HG02938 (cell line): ENCODE data around the gene DENND5B.
"Not testable (repeated sequence)": the region's sequence is repeated elsewhere in the genome, so short reads cannot be mapped to it uniquely, and the experiment has no call there.

Experiments used
- ATAC-seq: cut with Tn5 transposase; IDR thresholded peaks from one replicate; pipeline ENCODE4 v1.9.1; 2021; ENCODE audit warnings: mild to moderate bottlenecking, moderate library complexity; ENCODE audit not compliant: unreplicated experiment

The DENND5B gene

GRCh38 chr12:31594681-31595080 is 3.7 kb upstream of the DENND5B start:
- no peak for ATAC-seq

GRCh38 chr12:31591380-31591901 is 505 bp upstream of the DENND5B start:
- ATAC-seq = peak; percentile 15

DNA sequence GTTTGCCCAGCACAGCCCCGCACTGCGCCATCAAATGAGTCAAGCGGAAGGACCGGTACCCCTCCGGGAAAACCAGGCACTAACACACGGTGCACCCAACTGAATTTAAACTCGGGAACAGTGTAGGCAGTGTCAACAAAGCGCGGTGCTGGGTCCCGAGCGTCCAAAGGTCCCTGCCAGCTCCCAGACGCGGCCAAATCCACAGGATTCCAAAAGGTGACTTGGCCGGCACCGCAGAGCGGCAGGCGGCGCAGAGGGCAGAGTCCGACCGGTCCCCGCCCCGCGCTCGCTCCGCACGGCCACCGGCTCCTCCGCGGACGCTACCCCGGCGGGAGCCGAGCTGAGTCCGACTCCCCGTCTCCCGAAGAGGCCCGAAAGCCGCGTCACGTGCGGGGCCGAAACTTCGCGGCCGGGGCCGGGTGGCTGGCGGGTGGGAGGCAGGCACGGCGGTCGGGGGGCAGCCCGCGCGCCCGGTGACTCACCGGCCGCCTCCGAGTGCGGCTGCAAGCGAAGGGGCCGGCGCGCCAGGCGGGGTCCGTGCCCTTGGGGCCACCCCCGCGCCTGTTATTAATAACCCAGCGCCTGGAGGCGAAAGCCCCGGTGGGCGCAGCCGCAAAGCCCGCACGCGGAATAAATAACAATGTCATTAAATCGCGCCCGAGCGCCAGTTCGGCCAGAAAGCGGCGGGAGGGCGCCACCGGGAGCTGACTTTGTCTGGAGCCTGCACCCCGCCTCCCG is 863 bp downstream of the DENND5B start:
- ATAC-seq = peak; percentile 36

DNA sequence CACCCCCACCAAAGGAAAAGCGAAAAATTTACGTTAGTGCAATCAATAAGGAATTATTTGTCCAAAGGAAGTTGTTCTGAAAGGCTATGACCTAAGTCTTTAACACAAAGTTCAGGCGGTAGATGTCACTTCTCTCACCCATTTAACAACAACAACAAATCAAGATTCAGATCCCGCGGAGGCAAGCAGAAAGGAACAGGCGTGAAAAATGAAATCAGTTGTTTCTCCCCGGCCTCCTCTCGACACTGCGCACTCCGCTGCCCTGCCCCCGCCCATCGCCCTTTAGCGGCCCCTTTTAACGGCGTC is 1.4 kb downstream of the DENND5B start:
- ATAC-seq = peak; percentile 27

GRCh38 chr12:31588976-31589375 is 2.0 kb downstream of the DENND5B start:
- ATAC-seq = no peak

- peak; percentile 28 for ATAC-seq
Measured at GRCh38 chr12:31586728-31587127, 4.2 kb downstream of the DENND5B start.

DNA sequence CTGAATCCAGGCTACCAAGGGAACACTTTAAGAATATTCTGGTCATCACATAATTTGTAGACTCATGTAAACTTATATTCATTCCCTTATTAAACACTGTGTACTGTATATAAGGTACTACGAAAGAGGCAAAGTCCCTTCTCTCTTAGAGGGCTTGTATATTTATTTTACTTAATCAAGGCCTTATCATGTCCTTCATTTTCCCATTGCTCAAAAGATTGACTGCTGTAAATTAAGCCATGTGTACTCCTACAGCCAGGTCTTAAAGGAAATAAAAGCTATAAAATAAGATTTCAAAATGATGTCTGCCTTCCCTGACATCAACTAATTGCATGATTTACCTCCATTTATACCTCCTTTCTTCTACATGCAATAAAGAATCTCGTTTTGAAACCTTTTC is 5.0 kb downstream of the DENND5B start:
- ATAC-seq = no peak

DNA sequence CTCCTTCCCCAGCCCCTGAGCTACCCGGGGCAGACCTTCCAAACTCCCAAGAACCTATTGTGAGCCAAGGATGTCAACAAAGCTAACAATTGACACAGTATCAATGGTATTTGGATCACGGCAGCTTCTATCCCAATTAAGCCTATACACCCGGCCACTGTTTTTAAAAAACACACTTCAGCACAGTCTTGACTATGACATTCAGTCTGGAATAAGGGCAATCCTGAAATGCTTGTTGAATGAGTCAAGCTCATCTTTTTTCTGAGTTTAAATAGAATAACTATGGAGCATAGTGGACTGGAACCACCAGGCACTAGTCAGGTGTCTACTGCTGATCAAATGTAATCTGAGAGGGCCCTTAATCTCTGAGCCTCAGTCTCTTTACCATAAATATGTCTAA is 5.7 kb downstream of the DENND5B start:
- ATAC-seq = no peak

- ATAC-seq = no peak
Measured at GRCh38 chr12:31584782-31585181, 6.2 kb downstream of the DENND5B start.

- no peak for ATAC-seq
Measured at GRCh38 chr12:31583878-31584277, 7.1 kb downstream of the DENND5B start.

- no peak for ATAC-seq
Measured at GRCh38 chr12:31582155-31582554, 8.8 kb downstream of the DENND5B start.

GRCh38 chr12:31578632-31579031 is 12.3 kb downstream of the DENND5B start:
- ATAC-seq = peak; percentile 67

DNA sequence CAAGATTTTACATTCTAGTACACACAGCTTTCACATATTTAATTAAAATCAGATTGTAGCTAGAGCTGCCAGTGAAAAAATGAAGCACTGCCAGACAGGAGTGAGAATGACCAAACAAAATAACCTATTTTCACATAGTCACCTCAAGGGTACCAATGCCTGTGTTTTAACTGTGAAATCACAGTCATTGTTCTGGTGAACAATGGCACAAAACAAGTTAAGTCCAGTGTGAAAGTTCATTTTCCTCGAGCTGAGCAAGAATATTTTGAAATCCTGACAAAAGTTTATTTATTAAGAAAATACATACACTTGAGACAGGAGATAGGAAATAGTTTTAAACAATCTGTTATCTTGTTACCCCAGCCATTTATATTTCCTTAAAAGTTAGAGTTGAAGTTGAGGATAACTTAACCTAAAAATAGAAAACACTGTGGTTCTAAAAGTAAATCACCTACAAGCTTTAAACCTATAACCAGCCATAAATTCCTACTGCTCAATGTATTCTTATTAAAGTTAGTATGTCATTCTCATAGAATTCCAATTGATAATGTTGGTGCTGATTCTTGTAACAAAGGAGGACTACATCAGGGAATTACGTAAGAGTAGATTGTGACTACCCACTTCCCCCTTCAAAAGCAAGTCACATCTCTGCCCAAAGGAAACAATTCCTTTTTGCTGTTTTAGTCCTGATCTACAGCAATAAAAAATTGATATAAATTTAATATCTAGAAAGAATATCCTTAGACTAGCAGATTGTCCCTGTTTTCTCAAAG is 15.9 kb downstream of the DENND5B start:
- ATAC-seq = no peak

- ATAC-seq = not testable (repeated sequence)
Measured at GRCh38 chr12:31574367-31574766, 16.6 kb downstream of the DENND5B start.

DNA sequence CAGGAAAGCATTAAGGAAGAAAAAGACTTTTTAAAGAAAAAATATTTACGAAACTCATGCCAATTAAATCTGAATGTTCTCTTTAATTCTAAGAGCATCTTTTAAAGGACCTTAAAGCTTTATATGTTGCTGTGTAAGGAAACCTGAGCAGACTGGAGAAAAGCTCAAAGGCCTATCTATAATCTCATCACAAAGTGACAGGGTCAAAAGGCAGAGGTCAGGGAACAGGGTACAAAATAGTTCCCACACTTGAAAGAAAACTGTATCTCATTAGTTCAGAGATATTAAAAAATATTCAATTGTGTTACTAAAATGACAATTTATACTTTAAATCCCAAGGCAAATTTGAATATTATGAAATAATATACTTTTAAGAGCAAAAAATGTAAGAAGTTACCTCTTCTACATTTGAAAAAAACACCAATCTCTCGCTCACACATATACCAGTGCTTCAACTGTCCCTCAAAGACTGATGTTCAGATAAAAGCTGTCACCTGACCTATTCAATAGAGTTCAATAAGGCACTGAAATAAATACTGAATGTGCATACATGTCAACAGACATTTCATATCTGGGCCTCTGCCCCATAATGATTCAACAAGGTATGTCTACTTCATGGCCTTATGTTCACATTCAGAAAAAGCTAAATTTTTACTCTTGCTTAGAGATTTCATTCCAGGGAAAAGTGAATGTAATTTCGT is 17.9 kb downstream of the DENND5B start:
- no peak for ATAC-seq

DNA sequence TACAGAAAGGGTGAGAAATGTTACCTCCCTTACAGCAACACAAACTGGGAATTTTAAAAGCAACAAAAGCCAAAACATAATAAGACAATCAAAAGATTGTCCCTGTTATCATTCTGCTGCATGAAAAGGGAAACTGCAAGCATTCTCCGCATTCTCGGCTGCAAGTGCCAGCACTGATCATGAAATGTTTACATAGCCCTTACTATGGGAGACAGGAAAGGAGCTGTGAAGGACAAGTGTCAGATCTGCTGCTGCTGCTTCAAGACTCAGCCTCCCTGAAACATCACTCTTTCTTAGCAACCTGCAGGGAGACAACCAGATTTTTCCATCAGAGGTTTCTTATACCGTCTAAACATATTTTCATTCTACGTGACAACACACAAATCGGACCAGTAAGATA is 20.1 kb downstream of the DENND5B start:
- ATAC-seq = no peak

- ATAC-seq = not testable (repeated sequence)
Measured at GRCh38 chr12:31569517-31569916, 21.4 kb downstream of the DENND5B start.

DNA sequence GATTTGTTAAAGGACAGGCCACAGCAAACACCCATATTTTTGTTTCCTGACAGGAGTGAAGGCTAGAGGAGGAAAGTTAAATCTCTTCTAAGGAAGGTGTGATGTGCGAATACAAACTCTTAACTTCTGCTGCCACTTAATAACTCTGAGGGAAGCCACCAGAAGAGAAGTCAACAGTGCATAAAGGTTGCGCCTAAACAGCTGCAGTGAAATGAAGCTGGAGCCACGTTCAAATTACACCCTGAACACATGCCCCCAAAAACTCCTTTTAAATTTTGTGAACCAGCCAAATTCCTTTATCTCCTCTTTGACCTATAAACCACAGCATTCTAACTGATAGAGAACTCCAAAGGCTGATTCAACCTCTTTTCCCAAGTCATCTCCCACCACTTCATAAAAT is 22.4 kb downstream of the DENND5B start:
- no peak for ATAC-seq

DNA sequence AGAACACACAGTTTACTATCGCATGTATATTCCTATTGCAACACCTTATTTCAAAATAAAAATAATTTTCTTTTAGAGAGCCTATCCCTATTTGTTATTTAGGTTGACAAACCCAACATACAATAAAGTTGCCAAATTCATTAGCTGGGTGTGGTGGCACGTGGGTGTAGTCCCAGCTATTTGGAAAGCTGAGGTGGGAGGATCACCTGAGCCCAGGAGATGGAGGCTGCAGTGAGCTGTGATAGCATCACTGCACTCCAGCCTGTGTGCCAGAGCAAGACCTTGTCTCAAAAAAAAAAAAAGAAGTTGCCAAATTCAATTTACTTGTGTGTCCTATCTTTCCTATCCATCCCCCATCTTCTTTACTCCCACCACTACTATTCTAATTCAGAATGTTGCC is 23.9 kb downstream of the DENND5B start:
- no peak for ATAC-seq

DNA sequence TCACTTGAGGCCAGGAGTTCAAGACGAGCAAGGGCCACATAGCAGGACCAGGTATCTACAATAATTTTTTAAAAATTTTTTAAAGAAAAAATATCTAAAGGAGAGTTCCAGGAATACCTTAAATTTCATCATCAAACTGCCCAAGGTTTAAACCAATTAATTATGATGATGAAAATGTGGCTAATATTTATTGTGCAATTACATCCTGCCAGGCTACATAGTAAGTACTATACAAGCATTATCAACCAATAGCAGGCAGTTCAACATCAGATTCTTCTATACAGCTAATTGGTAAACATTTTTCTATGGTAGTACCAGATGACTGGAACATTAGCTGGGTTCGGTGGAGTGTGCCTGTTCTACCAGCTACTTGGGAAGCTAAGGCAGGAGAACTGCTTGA is 24.4 kb downstream of the DENND5B start:
- ATAC-seq = no peak

- no peak for ATAC-seq
Measured at GRCh38 chr12:31562594-31563328, 28.2 kb downstream of the DENND5B start.
